Heart left ventricle (tissue), 16 donors: ENCODE results near the gene RND2. TPM values are rescaled to one million over a fixed set of nuclear protein-coding genes. Genes with fewer than 3 reads are reported as not detected.
A peak's percentile ranks its signal among the peaks of the same experiment; 100 is the strongest.
"Not testable (repeated sequence)": the region's sequence is repeated elsewhere in the genome, so short reads cannot be mapped to it uniquely, and the experiment has no call there.

Experiments
- ATAC-seq, 4 donors: fragments of 200-7000 bp; cut with Tn5 transposase; one replicate each; pipeline ENCODE4 v1.9.1; 2020 to 2022; ENCODE audit warnings: moderate library complexity in 4 of 4, mild to moderate bottlenecking in 3 of 4, moderate number of reproducible peaks in 1 of 4
- DNase-seq, 5 donors: peaks; one replicate each; pipeline ENCODE4 v3.0.0-alpha.2; 2020
- H3K27ac ChIP-seq, 12 donors: fragments of 200-600 bp; sonication (generic) in 4 of 12; one replicate each; pipeline versions ENCODE4 v1.5.0 to v1.8.0; 2016 to 2022; ENCODE audit warnings: mild to moderate bottlenecking in 2 of 12
- H3K27me3 ChIP-seq, 9 donors: fragments of 200-600 bp; sonication (generic) in 2 of 9; one replicate each; pipeline versions ENCODE4 v1.5.1 to v1.8.0; 2016 to 2022; ENCODE audit warnings: mild to moderate bottlenecking in 3 of 9
- H3K36me3 ChIP-seq, 9 donors: fragments of 200-600 bp; sonication (generic) in 2 of 9; one replicate each; pipeline versions ENCODE4 v1.5.0 to v1.8.0; 2018 to 2022; ENCODE audit warnings: mild to moderate bottlenecking in 2 of 9
- H3K4me1 ChIP-seq, 12 donors: fragments of 200-600 bp; sonication (generic) in 4 of 12; one replicate each; pipeline versions ENCODE4 v1.5.0 to v1.8.0; 2016 to 2022; ENCODE audit warnings: mild to moderate bottlenecking in 3 of 12
- H3K4me3 ChIP-seq, 12 donors: fragments of 200-600 bp; sonication (generic) in 4 of 12; one replicate each; pipeline versions ENCODE4 v1.5.0 to v1.8.0; 2017 to 2022; ENCODE audit warnings: mild to moderate bottlenecking in 9 of 12, moderate library complexity in 4 of 12
- H3K9me3 ChIP-seq, 12 donors: fragments of 200-600 bp; sonication (generic) in 4 of 12; one replicate each; pipeline versions ENCODE4 v1.5.0 to v1.8.0; 2016 to 2022; ENCODE audit warnings: mild to moderate bottlenecking in 1 of 12
- CTCF ChIP-seq, 12 donors: fragments of 200-600 bp; sonication (generic) in 4 of 12; IDR thresholded peaks; one replicate each; pipeline versions ENCODE4 v1.5.0 to v1.8.0; 2018 to 2022; ENCODE audit warnings: antibody characterized with exemption in 12 of 12, mild to moderate bottlenecking in 5 of 12
- POLR2A ChIP-seq, 2 donors: fragments of 450-650 bp; IDR thresholded peaks; one replicate each; pipeline ENCODE4 v1.6.1; 2017; ENCODE audit warnings: antibody characterized with exemption in 2 of 2, mild to moderate bottlenecking in 2 of 2, moderate library complexity in 2 of 2
- WGBS, 4 donors: extraction: QIAGEN DNeasy Blood & Tissue Kit in 2 of 4; methylation state at CpG; one replicate each; pipeline versions ENCODE4 v1.1.5 to v1.1.7; 2013 to 2018; 5-methylcytosine and 5-hydroxymethylcytosine counted together
- intact Hi-C, 10 donors: fragments of 100-400 bp; cut with DNase I; formaldehyde crosslinking; loops; one replicate each; pipeline versions ENCODE4 v1.11.1 to v1.14.2; 2022
- polyA plus RNA-seq, 2 donors: library from polyadenylated mRNA; stranded (reverse); fragments of 200-250 nt; gene quantifications; one replicate each; pipeline ENCODE4 v1.2.3, GENCODE V29; 2013
- total RNA-seq, 9 donors: library from RNA; depleted of rRNA in 2 of 9; stranded (reverse); fragments of >200 nt in 2 of 9; fragmentation: NEBNext Ultra II Directional in 3 of 9; extraction: Animal tissue kit (Norgen Biotek cat#: 25700) in 3 of 9; gene quantifications; one replicate each; pipeline versions ENCODE4 v1.1.0 to v1.2.4, GENCODE V29; 2016 to 2023
- donor health status: ischemic (EF 13 %, LVEDD 7.1; RV severe dilation, severe dysfunction).
- donor health status: healthy with polysubstance abuse.
- donor health status: DM: no; HTN: yes; CAD: no.
- donor health status: DM: no; HTN: no; CAD: no.
- donor health status: ischemic (EF 25% LVEDD 6.9; RV normal size, moderate dysfunction).
- donor health status: ischemic (EF 25% LVEDD 5.7; RV mildly dilated, moderate dysfunction).
- donor health status: healthy.
- donor health status: DM: yes; HTN: yes; CAD: no.
- donor health status: ischemic (EF 35%, LVEDD 5.7; RV mildly dilated, moderate dysfunction).
- donor health status: nonischemic (EF 11% LVEDD 7.7; RV severe dilation, severe dysfunction).
- donor health status: DM: yes; HTN: yes; CAD: no.
- donor health status: PGD.
- donor health status: ischemic (EF 29% LVEDD 5.4; RV normal size, mild dysfunction).
- donor health status: nonischemic (EF 23%, LVEDD 6.1; RV moderate dilation, normal function).

Gene RND2
- total and polyA plus RNA-seq, 11 donors, result 0.10 to 1.6 (median 0.56) TPM

- WGBS, 4 donors, result 93 to 96% (median 95%) methylated on average over 5 of the region's 5 CpGs
- intact Hi-C loops, result no loop called here
- DNase-seq, result no peak
Measured at GRCh38 chr17:42989141-42989540, 35.9 kb upstream of the RND2 start.

GRCh38 chr17:42989726-42990652 is 35.0 kb upstream of the RND2 start:
- 81 to 86% (median 82%) methylated on average over 6 of the region's 6 CpGs for WGBS, 4 donors
- H3K36me3 ChIP-seq, result peaks cover 4 to 99% (median 80%) of the 10 kb centered on the region in 9 donors
- peaks cover 0 to 14% (median 0%) of the 10 kb centered on the region in 12 donors for H3K4me1 ChIP-seq
- H3K27ac ChIP-seq, result no peak overlapping the region
- DNase-seq (no peak), ATAC-seq (no peak)
- intact Hi-C loops, result loop anchor here in 1 of 10 donors (10.0 kb wide), 2 partner anchors 55 to 405 kb away; no protein-coding TSS in a partner anchor
- TF ChIP-seq CTCF (IDR thresholded peaks at IDR 0.05), result no peak
- TF ChIP-seq POLR2A (IDR thresholded peaks at IDR 0.05), result no peak
- no peaks in the 10 kb centered on the region for H3K27me3 ChIP-seq
- no peaks in the 10 kb centered on the region for H3K9me3 ChIP-seq
- H3K4me3 ChIP-seq, result no peak overlapping the region

More at GRCh38 chr17:42989141-42989540, 35.9 kb upstream of the RND2 start:
- Histone ChIP-seq H3K4me1 (peaks cover 0 to 22% (median 0%) of the 10 kb centered on the region in 12 donors), H3K4me3 (no peak overlapping the region), H3K9me3 (no peaks in the 10 kb centered on the region), H3K27me3 (no peaks in the 10 kb centered on the region), H3K27ac (no peak overlapping the region), H3K36me3 (peaks cover 4 to 99% (median 72%) of the 10 kb centered on the region in 9 donors)
- TF ChIP-seq POLR2A (IDR thresholded peaks at IDR 0.05), result no peak
- no peak for TF ChIP-seq CTCF (IDR thresholded peaks at IDR 0.05)
- ATAC-seq, result no peak

GRCh38 chr17:42991471-42991870 is 33.6 kb upstream of the RND2 start:
- peaks cover 0 to 4% (median 0%) of the 10 kb centered on the region in 12 donors for H3K4me1 ChIP-seq
- ATAC-seq (peak in 1 of 4 donors; percentile 19), DNase-seq (no peak)
- 94 to 98% (median 96%) methylated on average over 6 of the region's 6 CpGs for WGBS, 4 donors
- H3K27ac ChIP-seq, result no peak overlapping the region
- intact Hi-C loops, result loop anchor here in 1 of 10 donors (10.0 kb wide), 2 partner anchors 57 to 407 kb away; no protein-coding TSS in a partner anchor
- no peaks in the 10 kb centered on the region for H3K27me3 ChIP-seq
- H3K9me3 ChIP-seq, result no peaks in the 10 kb centered on the region
- TF ChIP-seq POLR2A (IDR thresholded peaks at IDR 0.05) (no peak), CTCF (IDR thresholded peaks at IDR 0.05) (no peak)
- H3K36me3 ChIP-seq, result peaks cover 4 to 84% (median 73%) of the 10 kb centered on the region in 9 donors
- no peak overlapping the region for H3K4me3 ChIP-seq

GRCh38 chr17:42992872-42993271 is 32.2 kb upstream of the RND2 start:
- WGBS, 4 donors, result 84 to 93% (median 87%) methylated on average over 5 of the region's 5 CpGs
- DNase-seq, result no peak

GRCh38 chr17:42993913-42994312 is 31.1 kb upstream of the RND2 start:
- not testable (repeated sequence) for H3K4me1 ChIP-seq, H3K27me3 ChIP-seq, H3K27ac ChIP-seq, H3K9me3 ChIP-seq, ATAC-seq, DNase-seq, H3K4me3 ChIP-seq
- peaks cover 0 to 60% (median 48%) of the 10 kb centered on the region in 9 donors for H3K36me3 ChIP-seq
- intact Hi-C loops, result loop anchor here in 1 of 10 donors (10.0 kb wide), 2 partner anchors 59 to 409 kb away; no protein-coding TSS in a partner anchor
- WGBS, 4 donors, result 82 to 87% (median 85%) methylated on average over 10 of the region's 10 CpGs

More at GRCh38 chr17:42992872-42993271, 32.2 kb upstream of the RND2 start:
- Histone ChIP-seq H3K27ac (no peak overlapping the region), H3K36me3 (peaks cover 0 to 70% (median 58%) of the 10 kb centered on the region in 9 donors), H3K27me3 (no peaks in the 10 kb centered on the region), H3K9me3 (no peaks in the 10 kb centered on the region), H3K4me3 (no peak overlapping the region), H3K4me1 (peaks cover 0 to 8% (median 3%) of the 10 kb centered on the region in 12 donors)
- intact Hi-C loops, result loop anchor here in 1 of 10 donors (10.0 kb wide), 2 partner anchors 58 to 408 kb away; no protein-coding TSS in a partner anchor
- no peak for TF ChIP-seq POLR2A (IDR thresholded peaks at IDR 0.05)
- TF ChIP-seq CTCF (IDR thresholded peaks at IDR 0.05), result no peak
- no peak for ATAC-seq
